Natural killer cell (primary cell): Measurements from ENCODE around the gene IGF2. TPM values are rescaled to one million over a fixed set of nuclear protein-coding genes. Genes with fewer than 3 reads are reported as not detected.

Source experiments
- ATAC-seq, 3 donors: fragments of 150-1000 bp in 2 of 3; fragments of 200-7000 bp in 1 of 3; cut with Tn5 transposase; 1 replicate in 1 of 3; 2 replicates in 2 of 3; pipeline ENCODE4 v1.10.0; 2021; ENCODE audit warnings: mild to moderate bottlenecking in 2 of 3, moderate library complexity in 2 of 3
- DNase-seq, 2 donors: peaks; one replicate each; pipeline versions ENCODE4 v3.0.0 to v3.0.0-alpha.2; 2013 to 2021; ENCODE audit warnings: mixed read lengths in 1 of 2
- H3K27ac ChIP-seq: one replicate; pipeline ENCODE4 v1.5.1; 2013; ENCODE audit warnings: mild to moderate bottlenecking, low read length
- H3K27me3 ChIP-seq: one replicate; pipeline ENCODE4 v1.6.1; 2013; ENCODE audit warnings: low read length; ENCODE audit not compliant: control insufficient read depth, insufficient read depth
- H3K36me3 ChIP-seq: one replicate; pipeline ENCODE4 v1.6.1; 2013; ENCODE audit warnings: low read length; ENCODE audit not compliant: control insufficient read depth, insufficient read depth
- H3K4me1 ChIP-seq: one replicate; pipeline ENCODE4 v1.6.1; 2013; ENCODE audit warnings: low read length; ENCODE audit not compliant: control insufficient read depth, insufficient read depth
- H3K4me3 ChIP-seq: one replicate; pipeline ENCODE4 v1.5.1; 2013; ENCODE audit warnings: low read length
- H3K9me3 ChIP-seq: one replicate; pipeline ENCODE4 v1.6.1; 2013; ENCODE audit warnings: low read length; ENCODE audit not compliant: control insufficient read depth, insufficient read depth
- H3K27ac Mint-ChIP-seq, 2 donors: one replicate each; pipeline ENCODE4 v1.8.0; 2022; ENCODE audit warnings: mild to moderate bottlenecking in 2 of 2, mixed read lengths in 2 of 2, moderate library complexity in 1 of 2
- H3K27me3 Mint-ChIP-seq, 2 donors: one replicate each; pipeline ENCODE4 v1.8.0; 2022; ENCODE audit warnings: low read depth in 2 of 2, mixed read lengths in 2 of 2
- H3K36me3 Mint-ChIP-seq: one replicate; pipeline ENCODE4 v1.8.0; 2022; ENCODE audit warnings: mixed read lengths
- H3K4me1 Mint-ChIP-seq, 2 donors: one replicate each; pipeline ENCODE4 v1.8.0; 2022; ENCODE audit warnings: mixed read lengths in 2 of 2
- H3K4me3 Mint-ChIP-seq: one replicate; pipeline ENCODE4 v1.8.0; 2022; ENCODE audit warnings: mild to moderate bottlenecking, moderate library complexity, mixed read lengths
- H3K9me3 Mint-ChIP-seq, 2 donors: one replicate each; pipeline ENCODE4 v1.8.0; 2022; ENCODE audit warnings: mixed read lengths in 2 of 2
- WGBS: methylation state at CpG from one replicate; pipeline ENCODE4 v1.1.7; 2013; ENCODE audit warnings: missing lambda C conversion rate; ENCODE audit not compliant: insufficient coverage; 5-methylcytosine and 5-hydroxymethylcytosine counted together
- intact Hi-C: fragments of 100-400 bp; cut with micrococcal nuclease; formaldehyde crosslinking; loops from one replicate; pipeline ENCODE4 v1.14.2; 2022
- total RNA-seq, 4 donors: library from RNA; stranded (reverse); fragments of 120-200 nt in 1 of 4; gene quantifications; one replicate each; pipeline versions ENCODE4 v1.2.3 to v1.2.4, GENCODE V29; 2013 to 2022
- TF ChIP-seq, protein P1 (sequence below): fragments of 200-600 bp; IDR thresholded peaks from one replicate; pipeline ENCODE4 v1.8.0; 2022; ENCODE audit warnings: antibody characterized with exemption

IGF2 gene
- total RNA-seq, 3 donors from 2014 or later (not counting 1 experiment from before 2014, with no cell fraction given): not detected

DNA sequence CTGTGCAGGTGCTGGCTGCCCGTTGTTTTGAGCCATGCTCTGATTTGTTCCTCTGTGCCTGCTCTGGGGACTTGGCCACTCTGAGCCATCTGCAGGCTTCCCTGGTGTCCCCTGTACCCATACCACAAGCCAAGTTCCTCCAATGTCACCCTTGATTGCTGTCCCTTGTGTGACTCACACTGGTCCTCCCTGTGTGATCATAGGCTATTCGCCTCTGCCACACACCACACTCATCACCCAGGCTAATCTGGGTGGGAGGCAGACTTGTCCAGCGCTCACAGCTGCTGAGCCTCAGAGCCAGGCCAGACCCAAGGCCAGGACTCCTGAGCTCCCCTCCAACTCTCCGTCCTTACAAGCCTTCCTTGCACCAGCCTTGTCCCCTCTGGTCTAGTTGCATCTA is 31.7 kb downstream of the IGF2 start:
- 78% methylated on average over 4 of the region's 4 CpGs for WGBS
- no peak for DNase-seq
- H3K27me3 Mint-ChIP-seq: peaks cover 9% of the 10 kb centered on the region in 2 donors
- H3K36me3 ChIP-seq: no peaks in the 10 kb centered on the region
- ATAC-seq: no peak
- no peaks in the 10 kb centered on the region for H3K9me3 Mint-ChIP-seq
- intact Hi-C loops: no loop called here
- H3K27ac ChIP-seq: no peak overlapping the region
- no peak overlapping the region for H3K27ac Mint-ChIP-seq
- TF ChIP-seq, protein P1, sequence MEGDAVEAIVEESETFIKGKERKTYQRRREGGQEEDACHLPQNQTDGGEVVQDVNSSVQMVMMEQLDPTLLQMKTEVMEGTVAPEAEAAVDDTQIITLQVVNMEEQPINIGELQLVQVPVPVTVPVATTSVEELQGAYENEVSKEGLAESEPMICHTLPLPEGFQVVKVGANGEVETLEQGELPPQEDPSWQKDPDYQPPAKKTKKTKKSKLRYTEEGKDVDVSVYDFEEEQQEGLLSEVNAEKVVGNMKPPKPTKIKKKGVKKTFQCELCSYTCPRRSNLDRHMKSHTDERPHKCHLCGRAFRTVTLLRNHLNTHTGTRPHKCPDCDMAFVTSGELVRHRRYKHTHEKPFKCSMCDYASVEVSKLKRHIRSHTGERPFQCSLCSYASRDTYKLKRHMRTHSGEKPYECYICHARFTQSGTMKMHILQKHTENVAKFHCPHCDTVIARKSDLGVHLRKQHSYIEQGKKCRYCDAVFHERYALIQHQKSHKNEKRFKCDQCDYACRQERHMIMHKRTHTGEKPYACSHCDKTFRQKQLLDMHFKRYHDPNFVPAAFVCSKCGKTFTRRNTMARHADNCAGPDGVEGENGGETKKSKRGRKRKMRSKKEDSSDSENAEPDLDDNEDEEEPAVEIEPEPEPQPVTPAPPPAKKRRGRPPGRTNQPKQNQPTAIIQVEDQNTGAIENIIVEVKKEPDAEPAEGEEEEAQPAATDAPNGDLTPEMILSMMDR: no peak
- no peaks in the 10 kb centered on the region for H3K4me1 Mint-ChIP-seq
- H3K27me3 ChIP-seq: no peaks in the 10 kb centered on the region
- no peaks in the 10 kb centered on the region for H3K9me3 ChIP-seq
- H3K4me3 ChIP-seq: no peak overlapping the region
- no peaks in the 10 kb centered on the region for H3K36me3 Mint-ChIP-seq
- H3K4me1 ChIP-seq: no peaks in the 10 kb centered on the region
- no peak overlapping the region for H3K4me3 Mint-ChIP-seq

DNA sequence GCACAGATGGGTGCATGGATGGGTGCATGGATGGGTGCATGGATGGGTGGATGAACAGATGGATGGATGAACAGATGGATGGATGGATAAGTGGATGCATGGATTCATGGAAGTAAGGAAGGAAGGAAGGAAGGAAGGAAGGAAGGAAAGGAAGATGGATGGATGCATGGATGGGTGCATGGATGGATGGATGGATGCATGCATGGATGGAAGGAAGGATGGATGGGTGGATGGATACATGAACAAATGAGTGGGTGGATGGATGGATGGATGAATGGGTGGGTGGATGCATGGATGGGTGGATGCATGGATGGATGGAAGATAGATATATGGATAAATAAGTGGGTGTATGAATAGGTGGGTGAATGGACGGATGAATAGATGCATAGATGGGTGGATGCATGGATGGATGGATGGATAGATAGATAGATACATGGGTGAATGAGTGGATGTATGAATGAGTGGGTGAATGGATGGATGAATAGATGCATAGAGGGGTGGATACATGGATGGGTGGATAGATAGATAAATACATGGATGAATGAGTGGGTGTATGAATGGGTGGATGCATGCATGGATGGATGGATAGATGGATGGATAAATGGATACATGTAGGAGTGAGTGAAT is 32.5 kb downstream of the IGF2 start:
- H3K27ac ChIP-seq: no peak overlapping the region
- no peak for ATAC-seq
- H3K4me3 Mint-ChIP-seq: no peak overlapping the region
- no peaks in the 10 kb centered on the region for H3K36me3 Mint-ChIP-seq
- intact Hi-C loops: no loop called here
- H3K27ac Mint-ChIP-seq: no peak overlapping the region
- no peaks in the 10 kb centered on the region for H3K9me3 ChIP-seq
- peaks cover 9 to 12% of the 10 kb centered on the region in 2 donors for H3K27me3 Mint-ChIP-seq
- H3K9me3 Mint-ChIP-seq: no peaks in the 10 kb centered on the region
- DNase-seq: no peak
- WGBS: 89% methylated on average over 1 of the region's 1 CpG
- no peaks in the 10 kb centered on the region for H3K4me1 Mint-ChIP-seq
- TF ChIP-seq, protein P1: no peak
- H3K4me3 ChIP-seq: no peak overlapping the region
- H3K36me3 ChIP-seq: no peaks in the 10 kb centered on the region
- no peaks in the 10 kb centered on the region for H3K27me3 ChIP-seq
- no peaks in the 10 kb centered on the region for H3K4me1 ChIP-seq

DNA sequence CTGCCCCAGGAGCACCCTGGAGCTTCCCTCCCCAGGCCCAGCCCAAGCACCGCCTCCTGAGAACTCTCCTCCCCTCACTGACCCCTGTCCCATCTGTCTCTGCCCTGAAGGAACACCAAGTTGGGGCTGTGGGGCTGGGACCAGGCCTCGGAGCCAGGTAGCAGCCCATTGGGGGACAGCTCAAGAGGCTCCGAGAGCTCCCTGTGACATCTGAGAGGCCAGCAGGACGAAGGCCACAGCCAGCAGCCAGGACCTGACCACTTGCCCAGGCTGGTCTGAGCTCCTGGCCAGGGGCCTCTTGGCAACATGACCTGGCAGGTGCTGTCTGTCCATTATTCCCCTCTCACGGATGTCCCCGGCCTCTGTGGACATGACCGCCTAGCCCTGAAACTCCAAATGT is 33.7 kb downstream of the IGF2 start:
- Mint-ChIP-seq H3K9me3 (no peaks in the 10 kb centered on the region), H3K4me1 (no peaks in the 10 kb centered on the region)
- TF ChIP-seq, protein P1: no peak

More for the DNA sequence above, 33.7 kb downstream of the IGF2 start:
- H3K27ac Mint-ChIP-seq: no peak overlapping the region
- no peaks in the 10 kb centered on the region for H3K9me3 ChIP-seq
- H3K36me3 ChIP-seq: no peaks in the 10 kb centered on the region
- WGBS: 86% methylated on average over 7 of the region's 7 CpGs
- H3K4me1 ChIP-seq: no peaks in the 10 kb centered on the region
- ATAC-seq (no peak), DNase-seq (no peak)
- intact Hi-C loops: no loop called here
- peaks cover 9 to 12% of the 10 kb centered on the region in 2 donors for H3K27me3 Mint-ChIP-seq
- H3K4me3 ChIP-seq: no peak overlapping the region
- no peaks in the 10 kb centered on the region for H3K27me3 ChIP-seq
- no peaks in the 10 kb centered on the region for H3K36me3 Mint-ChIP-seq
- no peak overlapping the region for H3K27ac ChIP-seq
- H3K4me3 Mint-ChIP-seq: no peak overlapping the region
